Measurements from ENCODE around the gene TRIM24.

The TRIM24 gene

GRCh38 chr7:138538518-138538917, 78.5 kb downstream of the TRIM24 start:
- no peak for DNase-seq (ENCODE audit: low read depth in 2 of 2)

GRCh38 chr7:138538997-138539644, 79.1 kb downstream of the TRIM24 start:
- no peak for DNase-seq (ENCODE audit: low read depth in 2 of 2)

- no peak for DNase-seq (ENCODE audit: low read depth in 2 of 2)
Observed at GRCh38 chr7:138542183-138542582, 82.1 kb downstream of the TRIM24 start.

GRCh38 chr7:138543739-138544138, 83.7 kb downstream of the TRIM24 start:
- DNase-seq (ENCODE audit: low read depth in 2 of 2): no peak

GRCh38 chr7:138545123-138545522, 85.1 kb downstream of the TRIM24 start:
- no peak for DNase-seq (ENCODE audit: low read depth in 2 of 2)

- DNase-seq (ENCODE audit: low read depth in 2 of 2): no peak
Observed at GRCh38 chr7:138546064-138546619, 86.1 kb downstream of the TRIM24 start.

- no peak for DNase-seq (ENCODE audit: low read depth in 2 of 2)
Observed at GRCh38 chr7:138546829-138547228, 86.8 kb downstream of the TRIM24 start.

- DNase-seq (ENCODE audit: low read depth in 2 of 2): no peak
Observed at GRCh38 chr7:138549082-138549481, 89.0 kb downstream of the TRIM24 start.

- no peak for DNase-seq (ENCODE audit: low read depth in 2 of 2)
Observed at GRCh38 chr7:138550337-138550736, 90.3 kb downstream of the TRIM24 start.

GRCh38 chr7:138551102-138551501, 91.0 kb downstream of the TRIM24 start:
- DNase-seq (ENCODE audit: low read depth in 2 of 2): no peak

- no peak for DNase-seq (ENCODE audit: low read depth in 2 of 2)
Observed at GRCh38 chr7:138553805-138554204, 93.7 kb downstream of the TRIM24 start.

GRCh38 chr7:138554674-138555073, 94.6 kb downstream of the TRIM24 start:
- no peak for DNase-seq (ENCODE audit: low read depth in 2 of 2)

GRCh38 chr7:138555684-138556083, 95.6 kb downstream of the TRIM24 start:
- no peak for DNase-seq (ENCODE audit: low read depth in 2 of 2)

GRCh38 chr7:138556771-138557484, 96.9 kb downstream of the TRIM24 start:
- no peak for DNase-seq (ENCODE audit: low read depth in 2 of 2)

- DNase-seq (ENCODE audit: low read depth in 2 of 2): no peak
Observed at GRCh38 chr7:138559448-138559847, 99.4 kb downstream of the TRIM24 start.

- no peak for DNase-seq (ENCODE audit: low read depth in 2 of 2)
Observed at GRCh38 chr7:138563808-138564207, 103.7 kb downstream of the TRIM24 start.

GRCh38 chr7:138564365-138564764, 104.3 kb downstream of the TRIM24 start:
- no peak for DNase-seq (ENCODE audit: low read depth in 2 of 2)

GRCh38 chr7:138565071-138565450, 105.0 kb downstream of the TRIM24 start:
- DNase-seq (ENCODE audit: low read depth in 2 of 2): no peak

- no peak for DNase-seq (ENCODE audit: low read depth in 2 of 2)
Observed at GRCh38 chr7:138565451-138566114, 105.5 kb downstream of the TRIM24 start.

GRCh38 chr7:138568655-138569054, 108.6 kb downstream of the TRIM24 start:
- DNase-seq (ENCODE audit: low read depth in 2 of 2): no peak

- DNase-seq (ENCODE audit: low read depth in 2 of 2): no peak
Observed at GRCh38 chr7:138569418-138569817, 109.4 kb downstream of the TRIM24 start.

GRCh38 chr7:138570715-138571114, 110.7 kb downstream of the TRIM24 start:
- DNase-seq (ENCODE audit: low read depth in 2 of 2): no peak

- no peak for DNase-seq (ENCODE audit: low read depth in 2 of 2)
Observed at GRCh38 chr7:138573741-138574140, 113.7 kb downstream of the TRIM24 start.

Data from stimulated activated CD4-positive, alpha-beta T cell treated with anti-CD3 and anti-CD28 coated beads, Interleukin-1b, Interleukin-23, amount 100 ng/mL, for 4 hours (primary cell).